Measurements from ENCODE around the gene PDE1A. TPM values are rescaled to one million over a fixed set of nuclear protein-coding genes. Genes with fewer than 3 reads are reported as not detected.

The PDE1A gene
- total RNA-seq, 2 experiments from 2014 or later = not detected

GRCh38 chr2:182163878-182164277 is 263.0 kb downstream of the PDE1A start:
- no peaks in the 10 kb centered on the region for H4K20me1 ChIP-seq (ENCODE audit: insufficient read depth, low read length)
- no peak overlapping the region for H3K27ac ChIP-seq (ENCODE audit: low read depth, low read length, poor library complexity, severe bottlenecking)
- CTCF ChIA-PET (ENCODE audit: unreplicated experiment) = no interaction called here
- H3K36me3 ChIP-seq (ENCODE audit: insufficient read depth, low read length) = no peaks in the 10 kb centered on the region
- no peak overlapping the region for H3K4me3 ChIP-seq (ENCODE audit: low read depth, low read length, poor library complexity, severe bottlenecking)
- intact Hi-C loops (cut with micrococcal nuclease; ENCODE audit: unreplicated experiment) = no loop called here
- no peaks in the 10 kb centered on the region for H3K4me1 ChIP-seq (ENCODE audit: insufficient read depth, low read length, poor library complexity, severe bottlenecking)
- H3K79me2 ChIP-seq (ENCODE audit: insufficient read depth, low read depth, low read length) = no peaks in the 10 kb centered on the region
- POLR2A ChIA-PET = no interaction called here
- H3K9me3 ChIP-seq (ENCODE audit: low read length) = no peaks in the 10 kb centered on the region
- no peak overlapping the region for H2AFZ ChIP-seq (ENCODE audit: low read length)
- BruUV-seq (replicated peaks) = no TSS peak
- no peak overlapping the region for H3K4me2 ChIP-seq (ENCODE audit: low read length)
- no peak for TF ChIP-seq CTCF (conservative IDR thresholded peaks at IDR 0.05; ENCODE audit: low read length)
- TF ChIP-seq EZH2phosphoT487 (IDR thresholded peaks at IDR 0.05; ENCODE audit: borderline replicate concordance, low read depth, low read length) = no peak
- DNase-seq (ENCODE audit: low spot score) = no peak
- no peaks in the 10 kb centered on the region for H3K9me2 ChIP-seq (ENCODE audit: insufficient read depth, low read length)

- Histone ChIP-seq H3K4me1 (ENCODE audit: insufficient read depth, low read length, poor library complexity, severe bottlenecking) (no peaks in the 10 kb centered on the region), H4K20me1 (ENCODE audit: insufficient read depth, low read length) (no peaks in the 10 kb centered on the region), H2AFZ (ENCODE audit: low read length) (no peak overlapping the region), H3K36me3 (ENCODE audit: insufficient read depth, low read length) (no peaks in the 10 kb centered on the region), H3K9me2 (ENCODE audit: insufficient read depth, low read length) (no peaks in the 10 kb centered on the region), H3K4me3 (ENCODE audit: low read depth, low read length, poor library complexity, severe bottlenecking) (no peak overlapping the region), H3K79me2 (ENCODE audit: insufficient read depth, low read depth, low read length) (no peaks in the 10 kb centered on the region), H3K27ac (ENCODE audit: low read depth, low read length, poor library complexity, severe bottlenecking) (no peak overlapping the region), H3K9me3 (ENCODE audit: low read length) (no peaks in the 10 kb centered on the region), H3K4me2 (ENCODE audit: low read length) (no peak overlapping the region)
- POLR2A ChIA-PET = no interaction called here
- intact Hi-C loops (cut with micrococcal nuclease; ENCODE audit: unreplicated experiment) = no loop called here
- DNase-seq (ENCODE audit: low spot score) = no peak
- CTCF ChIA-PET (ENCODE audit: unreplicated experiment) = no interaction called here
- BruUV-seq (replicated peaks) = no TSS peak
- TF ChIP-seq CTCF (conservative IDR thresholded peaks at IDR 0.05; ENCODE audit: low read length) (no peak), EZH2phosphoT487 (IDR thresholded peaks at IDR 0.05; ENCODE audit: borderline replicate concordance, low read depth, low read length) (no peak)
Measured at GRCh38 chr2:182148344-182148743, 278.5 kb downstream of the PDE1A start.

GRCh38 chr2:182144776-182145165 is 282.1 kb downstream of the PDE1A start:
- H3K36me3 ChIP-seq (ENCODE audit: insufficient read depth, low read length) = no peaks in the 10 kb centered on the region
- no peak for DNase-seq (ENCODE audit: low spot score)
- ChIA-PET POLR2A (interaction anchor here (1.5 kb wide), 1 partner anchor 28 kb away, joined by 3 read pairs; no protein-coding TSS in a partner anchor), CTCF (ENCODE audit: unreplicated experiment) (no interaction called here)
- H3K9me2 ChIP-seq (ENCODE audit: insufficient read depth, low read length) = no peaks in the 10 kb centered on the region
- H3K4me3 ChIP-seq (ENCODE audit: low read depth, low read length, poor library complexity, severe bottlenecking) = no peak overlapping the region
- H3K79me2 ChIP-seq (ENCODE audit: insufficient read depth, low read depth, low read length) = no peaks in the 10 kb centered on the region
- H3K27ac ChIP-seq (ENCODE audit: low read depth, low read length, poor library complexity, severe bottlenecking) = no peak overlapping the region
- H3K4me2 ChIP-seq (ENCODE audit: low read length) = no peak overlapping the region
- intact Hi-C loops (cut with micrococcal nuclease; ENCODE audit: unreplicated experiment) = no loop called here
- H4K20me1 ChIP-seq (ENCODE audit: insufficient read depth, low read length) = no peaks in the 10 kb centered on the region
- H3K9me3 ChIP-seq (ENCODE audit: low read length) = no peaks in the 10 kb centered on the region
- H2AFZ ChIP-seq (ENCODE audit: low read length) = no peak overlapping the region
- no TSS peak for BruUV-seq (replicated peaks)
- no peaks in the 10 kb centered on the region for H3K4me1 ChIP-seq (ENCODE audit: insufficient read depth, low read length, poor library complexity, severe bottlenecking)
- TF ChIP-seq CTCF (conservative IDR thresholded peaks at IDR 0.05; ENCODE audit: low read length) = no peak
- no peak for TF ChIP-seq EZH2phosphoT487 (IDR thresholded peaks at IDR 0.05; ENCODE audit: borderline replicate concordance, low read depth, low read length)
